ENCODE measurements around the gene AGTRAP. TPM values are rescaled to one million over a fixed set of nuclear protein-coding genes. Genes with fewer than 3 reads are reported as not detected.

The AGTRAP gene
- total RNA-seq, 1 experiment from 2014 or later: 77.7 TPM

DNA sequence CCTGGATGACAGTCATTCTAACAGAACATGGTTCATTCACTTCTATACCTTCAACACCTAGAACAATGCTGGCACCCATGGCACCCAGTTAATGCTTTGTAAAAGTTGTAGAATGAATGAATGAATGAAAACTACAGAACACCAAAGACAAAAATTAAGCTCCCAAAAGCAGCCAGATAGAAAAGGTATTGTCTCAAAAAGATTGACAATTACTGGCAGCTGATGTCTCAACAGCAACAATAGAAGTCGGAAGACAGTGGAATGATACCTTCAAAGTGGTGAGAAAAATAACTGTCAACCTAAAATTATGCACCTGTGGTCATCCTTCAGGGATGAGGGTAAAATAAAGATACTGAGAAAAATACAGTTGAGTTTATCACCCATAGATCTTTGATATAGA, 21.1 kb downstream of the AGTRAP start:
- CTCF ChIA-PET: no interaction called here
- Histone ChIP-seq H3K9me3 (ENCODE audit: insufficient read depth, low read depth) (no peaks in the 10 kb centered on the region), H3K4me1 (replicated peaks; ENCODE audit: insufficient read depth) (no peaks in the 10 kb centered on the region), H3F3A (ENCODE audit: insufficient read depth, low read depth) (no peaks in the 10 kb centered on the region), H3K9me2 (ENCODE audit: insufficient read depth) (no peaks in the 10 kb centered on the region), H3K27me3 (ENCODE audit: insufficient read depth, low read depth) (no peaks in the 10 kb centered on the region), H3K36me3 (ENCODE audit: low read depth) (no peaks in the 10 kb centered on the region), H2AFZ (no peak overlapping the region), H3K4me2 (no peak overlapping the region), H3K4me3 (no peak overlapping the region), H3K79me2 (ENCODE audit: low read depth) (no peaks in the 10 kb centered on the region), H4K20me1 (ENCODE audit: insufficient read depth) (no peaks in the 10 kb centered on the region), H3K27ac (no peak overlapping the region)
- no peak for TF ChIP-seq CTCF (conservative IDR thresholded peaks at IDR 0.05)
- TF ChIP-seq EZH2 (IDR thresholded peaks at IDR 0.05; ENCODE audit: low read depth): no peak
- intact Hi-C loops (cut with micrococcal nuclease; ENCODE audit: unreplicated experiment): no loop called here
- no TSS peak for BruUV-seq (replicated peaks)
- POLR2A ChIA-PET (ENCODE audit: unreplicated experiment): no interaction called here
- no peak for DNase-seq

- Histone ChIP-seq H3K4me1 (replicated peaks; ENCODE audit: insufficient read depth) (no peaks in the 10 kb centered on the region), H3K36me3 (ENCODE audit: low read depth) (no peaks in the 10 kb centered on the region), H3K79me2 (ENCODE audit: low read depth) (no peaks in the 10 kb centered on the region), H3K9me3 (ENCODE audit: insufficient read depth, low read depth) (no peaks in the 10 kb centered on the region), H2AFZ (no peak overlapping the region), H3K27ac (no peak overlapping the region), H3K4me2 (no peak overlapping the region), H3K9me2 (ENCODE audit: insufficient read depth) (no peaks in the 10 kb centered on the region), H3K4me3 (no peak overlapping the region), H4K20me1 (ENCODE audit: insufficient read depth) (no peaks in the 10 kb centered on the region), H3K27me3 (ENCODE audit: insufficient read depth, low read depth) (no peaks in the 10 kb centered on the region), H3F3A (ENCODE audit: insufficient read depth, low read depth) (no peaks in the 10 kb centered on the region)
- no TSS peak for BruUV-seq (replicated peaks)
- ChIA-PET POLR2A (ENCODE audit: unreplicated experiment) (no interaction called here), CTCF (no interaction called here)
- intact Hi-C loops (cut with micrococcal nuclease; ENCODE audit: unreplicated experiment): no loop called here
- TF ChIP-seq EZH2 (IDR thresholded peaks at IDR 0.05; ENCODE audit: low read depth) (no peak), CTCF (conservative IDR thresholded peaks at IDR 0.05) (no peak)
- DNase-seq: no peak
Observed at GRCh38 chr1:11759791-11760190, 23.9 kb downstream of the AGTRAP start.

GRCh38 chr1:11761285-11761684, 25.3 kb downstream of the AGTRAP start:
- DNase-seq: no peak
- CTCF ChIA-PET: no interaction called here
- no peaks in the 10 kb centered on the region for H3F3A ChIP-seq (ENCODE audit: insufficient read depth, low read depth)
- H3K9me2 ChIP-seq (ENCODE audit: insufficient read depth): no peaks in the 10 kb centered on the region
- H2AFZ ChIP-seq: no peak overlapping the region
- no peak for TF ChIP-seq CTCF (conservative IDR thresholded peaks at IDR 0.05)
- no peak for TF ChIP-seq EZH2 (IDR thresholded peaks at IDR 0.05; ENCODE audit: low read depth)
- H3K4me2 ChIP-seq: no peak overlapping the region
- H4K20me1 ChIP-seq (ENCODE audit: insufficient read depth): no peaks in the 10 kb centered on the region
- H3K27ac ChIP-seq: no peak overlapping the region
- H3K4me3 ChIP-seq: no peak overlapping the region
- BruUV-seq (replicated peaks): no TSS peak
- intact Hi-C loops (cut with micrococcal nuclease; ENCODE audit: unreplicated experiment): no loop called here
- no peaks in the 10 kb centered on the region for H3K27me3 ChIP-seq (ENCODE audit: insufficient read depth, low read depth)
- no peaks in the 10 kb centered on the region for H3K9me3 ChIP-seq (ENCODE audit: insufficient read depth, low read depth)
- no peaks in the 10 kb centered on the region for H3K36me3 ChIP-seq (ENCODE audit: low read depth)
- POLR2A ChIA-PET (ENCODE audit: unreplicated experiment): no interaction called here
- H3K79me2 ChIP-seq (ENCODE audit: low read depth): no peaks in the 10 kb centered on the region
- H3K4me1 ChIP-seq (replicated peaks; ENCODE audit: insufficient read depth): no peaks in the 10 kb centered on the region

Measured in PC-9 (cell line).